GM18507 (cell line): Measurements from ENCODE around the gene DTNB.
A peak's percentile ranks its signal among the peaks of the same experiment; 100 is the strongest.

Experiments
- DNase-seq: peaks from one replicate; pipeline ENCODE4 v3.0.0; 2011; ENCODE audit warnings: low read depth; ENCODE audit not compliant: insufficient read length; ENCODE audit errors: extremely low spot score
- FAIRE-seq: peaks from 2 replicates; lab custom pipeline; 2011; peaks lifted over from hg19 to GRCh38; lab: Jason Lieb, UNC

The DTNB gene

GRCh38 chr2:25411753-25412152 is 261.6 kb downstream of the DTNB start:
- no peak for DNase-seq
- no peak for FAIRE-seq

- peak; percentile 63 for FAIRE-seq
- no peak for DNase-seq
These were observed 262.1 kb downstream of the DTNB start for GRCh38 chr2:25411281-25411680.

GRCh38 chr2:25410370-25410769 is 263.0 kb downstream of the DTNB start:
- peak; percentile 85 for FAIRE-seq
- DNase-seq = no peak

GRCh38 chr2:25409468-25409867 is 263.9 kb downstream of the DTNB start:
- DNase-seq (no peak), FAIRE-seq (peak; percentile 31)

- DNase-seq (no peak), FAIRE-seq (no peak)
These were observed 264.3 kb downstream of the DTNB start for GRCh38 chr2:25409044-25409443.

- FAIRE-seq (no peak), DNase-seq (no peak)
These were observed 267.6 kb downstream of the DTNB start for GRCh38 chr2:25405611-25406295.

- FAIRE-seq (peak; percentile 97), DNase-seq (peak; percentile 64)
These were observed 270.1 kb downstream of the DTNB start for GRCh38 chr2:25403120-25403760.

GRCh38 chr2:25402477-25402876 is 270.9 kb downstream of the DTNB start:
- DNase-seq = no peak

GRCh38 chr2:25401307-25402026 is 271.9 kb downstream of the DTNB start:
- FAIRE-seq (peak; percentile 36), DNase-seq (no peak)

More at GRCh38 chr2:25402477-25402876, 270.9 kb downstream of the DTNB start:
- peak; percentile 97 for FAIRE-seq

- no peak for DNase-seq
- FAIRE-seq = peak; percentile 65
These were observed 272.7 kb downstream of the DTNB start for GRCh38 chr2:25400576-25401216.

GRCh38 chr2:25400169-25400568 is 273.2 kb downstream of the DTNB start:
- DNase-seq (no peak), FAIRE-seq (peak; percentile 15)

GRCh38 chr2:25398534-25398933 is 274.8 kb downstream of the DTNB start:
- DNase-seq = no peak
- no peak for FAIRE-seq

GRCh38 chr2:25397777-25398176 is 275.6 kb downstream of the DTNB start:
- no peak for DNase-seq
- no peak for FAIRE-seq

GRCh38 chr2:25389161-25389560 is 284.2 kb downstream of the DTNB start:
- FAIRE-seq = no peak
- DNase-seq = no peak

GRCh38 chr2:25388491-25388890 is 284.9 kb downstream of the DTNB start:
- DNase-seq (no peak), FAIRE-seq (peak; percentile 86)

GRCh38 chr2:25387876-25388449 is 285.4 kb downstream of the DTNB start:
- FAIRE-seq (no peak), DNase-seq (no peak)

- FAIRE-seq (no peak), DNase-seq (no peak)
These were observed 286.2 kb downstream of the DTNB start for GRCh38 chr2:25386971-25387875.

GRCh38 chr2:25385910-25386309 is 287.5 kb downstream of the DTNB start:
- FAIRE-seq (no peak), DNase-seq (no peak)

- FAIRE-seq (no peak), DNase-seq (no peak)
These were observed 289.6 kb downstream of the DTNB start for GRCh38 chr2:25383806-25384205.
